Neural cell (in vitro differentiated cells): ENCODE data around the gene EMP3. TPM values are rescaled to one million over a fixed set of nuclear protein-coding genes. Genes with fewer than 3 reads are reported as not detected.
A peak's percentile ranks its signal among the peaks of the same experiment; 100 is the strongest.

Source experiments
- H2AFZ ChIP-seq: fragments of 200-600, 300-800 bp; sonication (generic), shearing (Covaris generic); 2 replicates; pipeline ENCODE4 v1.6.0; 2014; ENCODE audit warnings: low read depth, mild to moderate bottlenecking, antibody characterized with exemption, low read length, moderate library complexity
- H3F3A ChIP-seq: fragments of 200-600 bp; shearing (Covaris generic); 2 replicates; pipeline ENCODE4 v1.6.1; 2016; ENCODE audit warnings: mild to moderate bottlenecking, moderate library complexity, mixed read lengths, antibody characterized with exemption, low read length; ENCODE audit not compliant: insufficient read depth, poor library complexity, severe bottlenecking
- H3K27ac ChIP-seq: fragments of 200-600, 300-800 bp; sonication (generic), shearing (Covaris generic); 2 replicates; pipeline ENCODE4 v1.5.1; 2014; ENCODE audit warnings: mild to moderate bottlenecking, low read length, moderate library complexity
- H3K27me3 ChIP-seq: fragments of 300-800, 200-600 bp; sonication (generic), shearing (Covaris generic); 2 replicates; pipeline ENCODE4 v1.6.0; 2014; ENCODE audit warnings: mild to moderate bottlenecking, low read depth, low read length, moderate library complexity; ENCODE audit not compliant: insufficient read depth
- H3K36me3 ChIP-seq: fragments of 300-800, 200-600 bp; sonication (generic), shearing (Covaris generic); 2 replicates; pipeline ENCODE4 v1.5.1; 2014; ENCODE audit warnings: mild to moderate bottlenecking, antibody characterized with exemption, low read length, moderate library complexity; ENCODE audit not compliant: insufficient read depth
- H3K4me2 ChIP-seq: fragments of 300-800, 200-600 bp; sonication (generic), shearing (Covaris generic); 2 replicates; pipeline ENCODE4 v1.6.0; 2014; ENCODE audit warnings: mild to moderate bottlenecking, low read length
- H3K4me3 ChIP-seq: fragments of 300-800, 200-600 bp; sonication (generic), shearing (Covaris generic); 2 replicates; pipeline ENCODE4 v1.5.1; 2014; ENCODE audit warnings: mild to moderate bottlenecking, low read length, moderate library complexity
- H3K79me2 ChIP-seq: fragments of 200-600 bp; shearing (Covaris generic); replicated peaks from 2 replicates; pipeline ENCODE4 v1.6.0; 2014; ENCODE audit warnings: mild to moderate bottlenecking, low read length, moderate library complexity; ENCODE audit not compliant: insufficient read depth
- H3K9ac ChIP-seq: fragments of 300-800, 200-600 bp; sonication (generic), shearing (Covaris generic); 2 replicates; pipeline ENCODE4 v1.6.1; 2016; ENCODE audit warnings: mild to moderate bottlenecking, low read length, mixed read lengths
- H3K9me2 ChIP-seq: fragments of 200-600 bp; shearing (Covaris generic); 2 replicates; pipeline ENCODE4 v1.6.1; 2016; ENCODE audit warnings: mild to moderate bottlenecking, low read length, mixed read lengths; ENCODE audit not compliant: insufficient read depth
- H3K9me3 ChIP-seq: fragments of 200-600, 300-800 bp; sonication (generic), shearing (Covaris generic); 2 replicates; pipeline ENCODE4 v1.6.1; 2016; ENCODE audit warnings: mild to moderate bottlenecking, mixed run types, low read length, moderate library complexity, mixed read lengths
- H4K20me1 ChIP-seq: fragments of 200-600 bp; shearing (Covaris generic); 2 replicates; pipeline ENCODE4 v1.6.1; 2016; ENCODE audit warnings: mild to moderate bottlenecking, mixed run types; ENCODE audit not compliant: insufficient read depth
- EP300 ChIP-seq: fragments of 450-650 bp; conservative IDR thresholded peaks from 2 replicates; pipeline ENCODE4 v1.6.1; 2014; ENCODE audit warnings: antibody characterized with exemption, mild to moderate bottlenecking, moderate library complexity; ENCODE audit not compliant: poor library complexity, severe bottlenecking
- EZH2 ChIP-seq: fragments of 200-600, 300-800 bp; shearing (Covaris generic), sonication (generic); IDR thresholded peaks from 2 replicates; pipeline ENCODE4 v1.6.1; 2014; ENCODE audit warnings: antibody characterized with exemption, low read length, borderline replicate concordance, mild to moderate bottlenecking; ENCODE audit not compliant: insufficient read depth, poor library complexity, severe bottlenecking
- MXI1 ChIP-seq: fragments of 450-650 bp; conservative IDR thresholded peaks from 2 replicates; pipeline ENCODE4 v1.6.1; 2014; ENCODE audit warnings: antibody characterized with exemption, mild to moderate bottlenecking; ENCODE audit not compliant: poor library complexity, severe bottlenecking
- POLR2AphosphoS5 ChIP-seq: IDR thresholded peaks from 2 replicates; pipeline ENCODE4 v1.6.1; 2012
- RAD21 ChIP-seq: fragments of 450-650 bp; conservative IDR thresholded peaks from 2 replicates; pipeline ENCODE4 v1.6.1; 2014; ENCODE audit warnings: antibody characterized with exemption, mild to moderate bottlenecking, moderate library complexity
- SMC3 ChIP-seq: fragments of 450-650 bp; conservative IDR thresholded peaks from 2 replicates; pipeline ENCODE4 v1.6.1; 2014; ENCODE audit warnings: antibody characterized with exemption, mild to moderate bottlenecking, moderate library complexity; ENCODE audit not compliant: poor library complexity
- polyA plus RNA-seq: library from polyadenylated mRNA; depleted of rRNA; stranded (reverse); fragments of >200 nt; gene quantifications from 2 replicates; pipeline ENCODE4 v1.2.3, GENCODE V29; 2014
- TF ChIP-seq, protein P1 (sequence below): fragments of 450-650 bp; IDR thresholded peaks from 2 replicates; pipeline ENCODE4 v1.5.1; 2014; ENCODE audit warnings: antibody characterized with exemption, mild to moderate bottlenecking, moderate library complexity; ENCODE audit not compliant: poor library complexity, severe bottlenecking
- TF ChIP-seq, protein P2 (sequence below): IDR thresholded peaks from 2 replicates; pipeline ENCODE4 v1.6.1; 2012; ENCODE audit warnings: borderline replicate concordance

The EMP3 gene
- polyA plus RNA-seq, 1 donor from 2014 or later, result not detected

DNA sequence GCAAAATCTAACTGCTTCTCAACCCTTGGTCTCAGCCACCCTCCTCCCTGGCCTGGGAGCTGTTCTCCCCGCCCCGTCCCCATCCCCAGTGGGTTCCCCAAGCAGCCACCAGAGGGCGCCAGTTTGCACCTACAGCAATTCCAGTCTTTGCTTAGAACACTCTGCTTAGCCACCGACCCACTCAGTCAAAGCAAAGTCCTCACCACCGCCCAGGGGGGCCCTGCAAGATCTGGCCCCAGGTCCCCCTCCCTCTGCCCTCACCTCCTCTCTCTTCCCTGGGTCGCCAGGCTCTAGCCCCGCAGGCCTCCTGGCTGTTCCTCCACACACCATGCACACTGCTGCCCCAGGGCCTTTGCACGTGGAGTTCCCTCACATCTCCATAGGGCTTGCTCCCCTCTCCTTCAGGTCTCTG lies 26.0 kb downstream of the EMP3 start:
- H3K4me3 ChIP-seq, result no peak overlapping the region
- H3K9me2 ChIP-seq, result no peaks in the 10 kb centered on the region
- H3K79me2 ChIP-seq, result no peaks in the 10 kb centered on the region
- H3F3A ChIP-seq, result no peaks in the 10 kb centered on the region
- no peaks in the 10 kb centered on the region for H3K27me3 ChIP-seq
- H3K4me2 ChIP-seq, result no peak overlapping the region
- no peak overlapping the region for H2AFZ ChIP-seq
- no peaks in the 10 kb centered on the region for H4K20me1 ChIP-seq
- H3K27ac ChIP-seq, result no peak overlapping the region
- H3K36me3 ChIP-seq, result no peaks in the 10 kb centered on the region
- H3K9ac ChIP-seq, result no peak overlapping the region
- H3K9me3 ChIP-seq, result no peaks in the 10 kb centered on the region
- TF ChIP-seq, protein P1, sequence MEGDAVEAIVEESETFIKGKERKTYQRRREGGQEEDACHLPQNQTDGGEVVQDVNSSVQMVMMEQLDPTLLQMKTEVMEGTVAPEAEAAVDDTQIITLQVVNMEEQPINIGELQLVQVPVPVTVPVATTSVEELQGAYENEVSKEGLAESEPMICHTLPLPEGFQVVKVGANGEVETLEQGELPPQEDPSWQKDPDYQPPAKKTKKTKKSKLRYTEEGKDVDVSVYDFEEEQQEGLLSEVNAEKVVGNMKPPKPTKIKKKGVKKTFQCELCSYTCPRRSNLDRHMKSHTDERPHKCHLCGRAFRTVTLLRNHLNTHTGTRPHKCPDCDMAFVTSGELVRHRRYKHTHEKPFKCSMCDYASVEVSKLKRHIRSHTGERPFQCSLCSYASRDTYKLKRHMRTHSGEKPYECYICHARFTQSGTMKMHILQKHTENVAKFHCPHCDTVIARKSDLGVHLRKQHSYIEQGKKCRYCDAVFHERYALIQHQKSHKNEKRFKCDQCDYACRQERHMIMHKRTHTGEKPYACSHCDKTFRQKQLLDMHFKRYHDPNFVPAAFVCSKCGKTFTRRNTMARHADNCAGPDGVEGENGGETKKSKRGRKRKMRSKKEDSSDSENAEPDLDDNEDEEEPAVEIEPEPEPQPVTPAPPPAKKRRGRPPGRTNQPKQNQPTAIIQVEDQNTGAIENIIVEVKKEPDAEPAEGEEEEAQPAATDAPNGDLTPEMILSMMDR, result peak; percentile 29
- TF ChIP-seq EP300, result no peak

DNA sequence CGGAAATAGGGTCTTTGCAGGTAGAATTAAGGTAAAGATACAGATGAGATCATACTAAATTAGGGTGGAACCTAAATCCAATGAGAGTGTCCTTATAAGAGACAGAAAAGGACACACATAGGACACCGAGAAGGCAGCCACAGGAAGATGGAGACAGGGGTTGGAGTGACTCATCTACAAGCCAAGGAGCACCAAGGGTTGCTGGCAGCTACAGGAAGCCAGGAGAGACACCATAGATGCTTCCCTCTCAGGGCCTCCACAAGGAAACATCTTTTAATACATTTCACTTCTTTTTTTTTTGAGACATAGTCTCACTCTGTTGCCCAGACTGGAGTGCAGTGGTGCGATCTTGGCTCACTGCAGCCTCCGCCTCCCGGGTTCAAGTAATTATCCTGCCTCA lies 28.3 kb downstream of the EMP3 start:
- Histone ChIP-seq H3K27ac (no peak overlapping the region), H3F3A (no peaks in the 10 kb centered on the region), H3K9ac (no peak overlapping the region), H3K9me3 (no peaks in the 10 kb centered on the region), H3K4me3 (no peak overlapping the region), H3K9me2 (no peaks in the 10 kb centered on the region), H3K36me3 (no peaks in the 10 kb centered on the region), H3K79me2 (no peaks in the 10 kb centered on the region), H2AFZ (no peak overlapping the region), H4K20me1 (no peaks in the 10 kb centered on the region), H3K4me2 (no peak overlapping the region), H3K27me3 (no peaks in the 10 kb centered on the region)
- TF ChIP-seq EZH2 (no peak), POLR2AphosphoS5 (no peak), RAD21 (no peak)

DNA sequence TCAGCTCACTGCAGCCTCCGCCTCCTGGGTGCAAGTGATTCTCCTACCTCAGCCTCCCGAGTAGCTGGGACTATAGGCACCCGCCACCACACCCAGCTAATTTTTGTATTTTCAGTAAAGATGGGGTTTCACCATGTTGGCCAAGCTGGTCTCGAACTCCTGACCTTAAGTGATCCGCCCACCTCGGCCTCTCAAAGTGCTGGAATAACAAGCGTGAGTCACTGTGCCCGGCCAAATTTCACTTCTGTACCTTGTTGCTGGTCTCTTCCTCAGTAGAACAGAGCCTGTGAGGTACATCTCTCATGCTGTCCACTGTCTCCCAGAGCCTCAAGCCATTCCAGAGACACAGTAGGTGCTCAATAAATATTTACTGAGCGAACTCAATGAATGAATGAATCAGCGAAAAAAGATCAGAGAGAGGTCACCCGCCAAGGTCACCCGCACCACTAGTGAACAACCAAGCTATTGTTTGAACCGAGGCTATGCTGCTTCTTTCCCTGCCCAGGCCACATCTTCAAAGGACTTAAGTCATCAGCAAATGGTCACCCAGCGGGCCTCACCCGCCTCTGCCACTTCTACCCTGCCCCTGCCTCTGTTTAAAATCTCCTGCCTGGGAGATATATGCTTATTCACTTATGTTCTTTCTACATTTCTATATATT lies 29.1 kb downstream of the EMP3 start:
- no peaks in the 10 kb centered on the region for H4K20me1 ChIP-seq
- H2AFZ ChIP-seq, result no peak overlapping the region
- H3K4me2 ChIP-seq, result no peak overlapping the region
- H3K9me3 ChIP-seq, result no peaks in the 10 kb centered on the region
- no peak overlapping the region for H3K4me3 ChIP-seq
- H3K27me3 ChIP-seq, result no peaks in the 10 kb centered on the region
- H3K9ac ChIP-seq, result no peak overlapping the region
- TF ChIP-seq POLR2AphosphoS5, result no peak
- no peak for TF ChIP-seq SMC3
- TF ChIP-seq, protein P2, sequence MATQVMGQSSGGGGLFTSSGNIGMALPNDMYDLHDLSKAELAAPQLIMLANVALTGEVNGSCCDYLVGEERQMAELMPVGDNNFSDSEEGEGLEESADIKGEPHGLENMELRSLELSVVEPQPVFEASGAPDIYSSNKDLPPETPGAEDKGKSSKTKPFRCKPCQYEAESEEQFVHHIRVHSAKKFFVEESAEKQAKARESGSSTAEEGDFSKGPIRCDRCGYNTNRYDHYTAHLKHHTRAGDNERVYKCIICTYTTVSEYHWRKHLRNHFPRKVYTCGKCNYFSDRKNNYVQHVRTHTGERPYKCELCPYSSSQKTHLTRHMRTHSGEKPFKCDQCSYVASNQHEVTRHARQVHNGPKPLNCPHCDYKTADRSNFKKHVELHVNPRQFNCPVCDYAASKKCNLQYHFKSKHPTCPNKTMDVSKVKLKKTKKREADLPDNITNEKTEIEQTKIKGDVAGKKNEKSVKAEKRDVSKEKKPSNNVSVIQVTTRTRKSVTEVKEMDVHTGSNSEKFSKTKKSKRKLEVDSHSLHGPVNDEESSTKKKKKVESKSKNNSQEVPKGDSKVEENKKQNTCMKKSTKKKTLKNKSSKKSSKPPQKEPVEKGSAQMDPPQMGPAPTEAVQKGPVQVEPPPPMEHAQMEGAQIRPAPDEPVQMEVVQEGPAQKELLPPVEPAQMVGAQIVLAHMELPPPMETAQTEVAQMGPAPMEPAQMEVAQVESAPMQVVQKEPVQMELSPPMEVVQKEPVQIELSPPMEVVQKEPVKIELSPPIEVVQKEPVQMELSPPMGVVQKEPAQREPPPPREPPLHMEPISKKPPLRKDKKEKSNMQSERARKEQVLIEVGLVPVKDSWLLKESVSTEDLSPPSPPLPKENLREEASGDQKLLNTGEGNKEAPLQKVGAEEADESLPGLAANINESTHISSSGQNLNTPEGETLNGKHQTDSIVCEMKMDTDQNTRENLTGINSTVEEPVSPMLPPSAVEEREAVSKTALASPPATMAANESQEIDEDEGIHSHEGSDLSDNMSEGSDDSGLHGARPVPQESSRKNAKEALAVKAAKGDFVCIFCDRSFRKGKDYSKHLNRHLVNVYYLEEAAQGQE, result no peak
- no peak for TF ChIP-seq EP300
- TF ChIP-seq MXI1, result no peak
- TF ChIP-seq RAD21, result no peak
- no peak overlapping the region for H3K27ac ChIP-seq
- no peaks in the 10 kb centered on the region for H3F3A ChIP-seq
- no peaks in the 10 kb centered on the region for H3K36me3 ChIP-seq
- no peaks in the 10 kb centered on the region for H3K9me2 ChIP-seq
- H3K79me2 ChIP-seq, result no peaks in the 10 kb centered on the region
